ENCODE results near the gene GC. TPM values are rescaled to one million over a fixed set of nuclear protein-coding genes. Genes with fewer than 3 reads are reported as not detected.

The GC gene, protein sequence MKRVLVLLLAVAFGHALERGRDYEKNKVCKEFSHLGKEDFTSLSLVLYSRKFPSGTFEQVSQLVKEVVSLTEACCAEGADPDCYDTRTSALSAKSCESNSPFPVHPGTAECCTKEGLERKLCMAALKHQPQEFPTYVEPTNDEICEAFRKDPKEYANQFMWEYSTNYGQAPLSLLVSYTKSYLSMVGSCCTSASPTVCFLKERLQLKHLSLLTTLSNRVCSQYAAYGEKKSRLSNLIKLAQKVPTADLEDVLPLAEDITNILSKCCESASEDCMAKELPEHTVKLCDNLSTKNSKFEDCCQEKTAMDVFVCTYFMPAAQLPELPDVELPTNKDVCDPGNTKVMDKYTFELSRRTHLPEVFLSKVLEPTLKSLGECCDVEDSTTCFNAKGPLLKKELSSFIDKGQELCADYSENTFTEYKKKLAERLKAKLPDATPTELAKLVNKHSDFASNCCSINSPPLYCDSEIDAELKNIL
- not detected in 2 replicates for total RNA-seq (2013; cell fraction: nucleolus; rRNA removed)
- total RNA-seq (2014; rRNA removed), result not detected in 2 replicates
- total RNA-seq (2014; rRNA removed; fragmentation: Illumina TruSeq; extraction: Trizol), result not detected in 2 replicates
- total RNA-seq (2021), result 1.2 and 2.3 TPM in 2 replicates
- not detected for polyA plus RNA-seq (2011; ENCODE audit: low read depth)
- polyA plus RNA-seq (2011; rRNA removed), result not detected in 2 replicates
- not detected in 2 replicates for polyA plus RNA-seq (2011; cell fraction: cytosol; rRNA removed)
- polyA plus RNA-seq (2011; cell fraction: nucleus; rRNA removed), result not detected in 2 replicates
- not detected in 2 replicates for polyA plus RNA-seq (2012)
- polyA plus RNA-seq (2014; fragmentation: Illumina TruSeq; extraction: Trizol), result not detected in 2 replicates
- not detected for polyA plus RNA-seq (2014; fragmentation: Nextera tagmentation; extraction: Ambion mirVana)
- polyA plus RNA-seq (2014; rRNA removed), result not detected in 2 replicates
- polyA plus RNA-seq (2016; fragmentation: Nextera tagmentation; extraction: Ambion mirVana), result not detected
- not detected in 2 replicates for polyA minus RNA-seq (2011; rRNA and poly(A)+ RNA removed)
- polyA minus RNA-seq (2011; cell fraction: cytosol; rRNA and poly(A)+ RNA removed), result not detected in 2 replicates
- polyA minus RNA-seq (2011; cell fraction: nucleus; rRNA and poly(A)+ RNA removed), result not detected in 2 replicates
- not detected for Bru-seq, nascent RNA
- not detected for BruChase-seq, experiment 1, labeled RNA remaining after a 6-hour chase
- BruChase-seq, experiment 2, labeled RNA remaining after a 2-hour chase, result not detected
- long read RNA-seq, experiment 1, result 0 reads
- long read RNA-seq, experiment 2, result 0 reads

DNA sequence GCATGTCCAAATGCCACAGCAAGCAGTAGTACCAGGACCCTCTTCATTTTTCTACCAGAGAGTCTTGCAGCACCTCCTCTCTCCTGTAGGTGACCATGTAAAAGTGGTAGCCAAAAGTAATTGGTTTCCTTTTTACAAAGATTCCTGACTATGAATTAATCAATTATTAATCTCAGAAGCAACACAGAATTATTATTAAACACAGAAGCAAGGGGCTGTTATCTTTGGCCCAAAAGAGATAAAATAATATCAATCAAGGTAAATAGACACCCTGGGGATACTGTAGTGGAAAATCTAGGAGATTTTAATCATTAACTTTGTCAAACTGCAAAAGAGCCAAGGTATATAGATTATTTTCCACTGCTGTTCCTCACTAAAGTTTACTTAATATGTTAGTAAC, at the start of gene GC:
Gene GC, minus strand, starts transcription at position 108 of the 400 bp plus-strand sequence. Its CDS starts 61 bp downstream, at position 47.
- no peaks in the 10 kb centered on the region for H3K27me3 ChIP-seq (replicated peaks in 1 of 2; ENCODE audit: control insufficient read depth in 2 of 2, insufficient read depth in 2 of 2, low read length in 1 of 2)
- TF ChIP-seq, protein P1, sequence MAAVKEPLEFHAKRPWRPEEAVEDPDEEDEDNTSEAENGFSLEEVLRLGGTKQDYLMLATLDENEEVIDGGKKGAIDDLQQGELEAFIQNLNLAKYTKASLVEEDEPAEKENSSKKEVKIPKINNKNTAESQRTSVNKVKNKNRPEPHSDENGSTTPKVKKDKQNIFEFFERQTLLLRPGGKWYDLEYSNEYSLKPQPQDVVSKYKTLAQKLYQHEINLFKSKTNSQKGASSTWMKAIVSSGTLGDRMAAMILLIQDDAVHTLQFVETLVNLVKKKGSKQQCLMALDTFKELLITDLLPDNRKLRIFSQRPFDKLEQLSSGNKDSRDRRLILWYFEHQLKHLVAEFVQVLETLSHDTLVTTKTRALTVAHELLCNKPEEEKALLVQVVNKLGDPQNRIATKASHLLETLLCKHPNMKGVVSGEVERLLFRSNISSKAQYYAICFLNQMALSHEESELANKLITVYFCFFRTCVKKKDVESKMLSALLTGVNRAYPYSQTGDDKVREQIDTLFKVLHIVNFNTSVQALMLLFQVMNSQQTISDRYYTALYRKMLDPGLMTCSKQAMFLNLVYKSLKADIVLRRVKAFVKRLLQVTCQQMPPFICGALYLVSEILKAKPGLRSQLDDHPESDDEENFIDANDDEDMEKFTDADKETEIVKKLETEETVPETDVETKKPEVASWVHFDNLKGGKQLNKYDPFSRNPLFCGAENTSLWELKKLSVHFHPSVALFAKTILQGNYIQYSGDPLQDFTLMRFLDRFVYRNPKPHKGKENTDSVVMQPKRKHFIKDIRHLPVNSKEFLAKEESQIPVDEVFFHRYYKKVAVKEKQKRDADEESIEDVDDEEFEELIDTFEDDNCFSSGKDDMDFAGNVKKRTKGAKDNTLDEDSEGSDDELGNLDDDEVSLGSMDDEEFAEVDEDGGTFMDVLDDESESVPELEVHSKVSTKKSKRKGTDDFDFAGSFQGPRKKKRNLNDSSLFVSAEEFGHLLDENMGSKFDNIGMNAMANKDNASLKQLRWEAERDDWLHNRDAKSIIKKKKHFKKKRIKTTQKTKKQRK (IDR thresholded peaks at IDR 0.05; ENCODE audit: low read depth, low read length), result no peak
- TF ChIP-seq, protein P2, sequence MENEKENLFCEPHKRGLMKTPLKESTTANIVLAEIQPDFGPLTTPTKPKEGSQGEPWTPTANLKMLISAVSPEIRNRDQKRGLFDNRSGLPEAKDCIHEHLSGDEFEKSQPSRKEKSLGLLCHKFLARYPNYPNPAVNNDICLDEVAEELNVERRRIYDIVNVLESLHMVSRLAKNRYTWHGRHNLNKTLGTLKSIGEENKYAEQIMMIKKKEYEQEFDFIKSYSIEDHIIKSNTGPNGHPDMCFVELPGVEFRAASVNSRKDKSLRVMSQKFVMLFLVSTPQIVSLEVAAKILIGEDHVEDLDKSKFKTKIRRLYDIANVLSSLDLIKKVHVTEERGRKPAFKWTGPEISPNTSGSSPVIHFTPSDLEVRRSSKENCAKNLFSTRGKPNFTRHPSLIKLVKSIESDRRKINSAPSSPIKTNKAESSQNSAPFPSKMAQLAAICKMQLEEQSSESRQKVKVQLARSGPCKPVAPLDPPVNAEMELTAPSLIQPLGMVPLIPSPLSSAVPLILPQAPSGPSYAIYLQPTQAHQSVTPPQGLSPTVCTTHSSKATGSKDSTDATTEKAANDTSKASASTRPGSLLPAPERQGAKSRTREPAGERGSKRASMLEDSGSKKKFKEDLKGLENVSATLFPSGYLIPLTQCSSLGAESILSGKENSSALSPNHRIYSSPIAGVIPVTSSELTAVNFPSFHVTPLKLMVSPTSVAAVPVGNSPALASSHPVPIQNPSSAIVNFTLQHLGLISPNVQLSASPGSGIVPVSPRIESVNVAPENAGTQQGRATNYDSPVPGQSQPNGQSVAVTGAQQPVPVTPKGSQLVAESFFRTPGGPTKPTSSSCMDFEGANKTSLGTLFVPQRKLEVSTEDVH (IDR thresholded peaks at IDR 0.05; ENCODE audit: low read depth, partially characterized antibody), result no peak
- TF ChIP-seq, protein P3, sequence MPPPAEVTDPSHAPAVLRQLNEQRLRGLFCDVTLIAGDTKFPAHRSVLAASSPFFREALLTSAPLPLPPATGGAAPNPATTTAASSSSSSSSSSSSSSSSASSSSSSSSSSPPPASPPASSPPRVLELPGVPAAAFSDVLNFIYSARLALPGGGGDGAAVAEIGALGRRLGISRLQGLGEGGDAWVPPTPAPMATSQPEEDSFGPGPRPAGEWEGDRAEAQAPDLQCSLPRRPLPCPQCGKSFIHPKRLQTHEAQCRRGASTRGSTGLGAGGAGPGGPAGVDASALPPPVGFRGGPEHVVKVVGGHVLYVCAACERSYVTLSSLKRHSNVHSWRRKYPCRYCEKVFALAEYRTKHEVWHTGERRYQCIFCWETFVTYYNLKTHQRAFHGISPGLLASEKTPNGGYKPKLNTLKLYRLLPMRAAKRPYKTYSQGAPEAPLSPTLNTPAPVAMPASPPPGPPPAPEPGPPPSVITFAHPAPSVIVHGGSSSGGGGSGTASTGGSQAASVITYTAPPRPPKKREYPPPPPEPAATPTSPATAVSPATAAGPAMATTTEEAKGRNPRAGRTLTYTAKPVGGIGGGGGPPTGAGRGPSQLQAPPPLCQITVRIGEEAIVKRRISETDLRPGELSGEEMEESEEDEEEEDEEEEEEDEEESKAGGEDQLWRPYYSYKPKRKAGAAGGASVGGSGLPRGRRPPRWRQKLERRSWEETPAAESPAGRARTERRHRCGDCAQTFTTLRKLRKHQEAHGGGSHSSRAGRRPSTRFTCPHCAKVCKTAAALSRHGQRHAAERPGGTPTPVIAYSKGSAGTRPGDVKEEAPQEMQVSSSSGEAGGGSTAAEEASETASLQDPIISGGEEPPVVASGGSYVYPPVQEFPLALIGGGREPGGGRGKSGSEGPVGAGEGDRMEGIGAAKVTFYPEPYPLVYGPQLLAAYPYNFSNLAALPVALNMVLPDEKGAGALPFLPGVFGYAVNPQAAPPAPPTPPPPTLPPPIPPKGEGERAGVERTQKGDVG (CRISPR knock-in tag; IDR thresholded peaks at IDR 0.05), result no peak
- TF ChIP-seq HDGF (IDR thresholded peaks at IDR 0.05) (no peak), PAX5 (IDR thresholded peaks at IDR 0.05; ENCODE audit: borderline replicate concordance, low read depth, low read length) (no peak), CREB1 (IDR thresholded peaks at IDR 0.05; ENCODE audit: low read depth) (no peak), ZNF622 (IDR thresholded peaks at IDR 0.05) (no peak), TCF12 (IDR thresholded peaks at IDR 0.05; ENCODE audit: low read depth, low read length) (no peak), BCL11A (IDR thresholded peaks at IDR 0.05; ENCODE audit: low read depth, low read length) (no peak)
- TF ChIP-seq, protein P4, sequence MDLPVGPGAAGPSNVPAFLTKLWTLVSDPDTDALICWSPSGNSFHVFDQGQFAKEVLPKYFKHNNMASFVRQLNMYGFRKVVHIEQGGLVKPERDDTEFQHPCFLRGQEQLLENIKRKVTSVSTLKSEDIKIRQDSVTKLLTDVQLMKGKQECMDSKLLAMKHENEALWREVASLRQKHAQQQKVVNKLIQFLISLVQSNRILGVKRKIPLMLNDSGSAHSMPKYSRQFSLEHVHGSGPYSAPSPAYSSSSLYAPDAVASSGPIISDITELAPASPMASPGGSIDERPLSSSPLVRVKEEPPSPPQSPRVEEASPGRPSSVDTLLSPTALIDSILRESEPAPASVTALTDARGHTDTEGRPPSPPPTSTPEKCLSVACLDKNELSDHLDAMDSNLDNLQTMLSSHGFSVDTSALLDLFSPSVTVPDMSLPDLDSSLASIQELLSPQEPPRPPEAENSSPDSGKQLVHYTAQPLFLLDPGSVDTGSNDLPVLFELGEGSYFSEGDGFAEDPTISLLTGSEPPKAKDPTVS (IDR thresholded peaks at IDR 0.05; ENCODE audit: low read depth, low read length), result no peak

More for the DNA sequence above, at the start of gene GC:
- POLR2A ChIA-PET, result no interaction called here
- in situ Hi-C loops (cut with MboI), result no loop called here
- intact Hi-C loops (cut with micrococcal nuclease; ENCODE audit: unreplicated experiment), result no loop called here
- no peak for DNase-seq (ENCODE audit: low read depth, low spot score)
- ATAC-seq, result no peak
- Histone ChIP-seq H3K36me3 (ENCODE audit: control insufficient read depth in 2 of 2, insufficient read depth in 2 of 2, low read length in 1 of 2) (no peaks in the 10 kb centered on the region), H3K4me2 (ENCODE audit: control insufficient read depth, insufficient read depth) (no peak within 1 kb of the TSS), H3K4me3 (no peak within 1 kb of the TSS), H3K9me3 (replicated peaks; ENCODE audit: control insufficient read depth, insufficient read depth, low read length) (no peaks in the 10 kb centered on the region), H4K20me1 (ENCODE audit: control insufficient read depth, insufficient read depth) (no peaks in the 10 kb centered on the region), H3K27ac (ENCODE audit: control insufficient read depth, insufficient read depth) (no peak within 1 kb of the TSS), H2AFZ (ENCODE audit: control insufficient read depth, low read depth, low read length) (no peak within 1 kb of the TSS), H3K9ac (ENCODE audit: control insufficient read depth, insufficient read depth, low read length) (no peak within 1 kb of the TSS), H3K79me2 (ENCODE audit: control insufficient read depth, insufficient read depth, low read length) (no peaks in the 10 kb centered on the region), H3K4me1 (ENCODE audit: control insufficient read depth, insufficient read depth, low read length) (no peaks in the 10 kb centered on the region)
- CTCF ChIA-PET, result no interaction called here
- FAIRE-seq, result no peak
- no TSS peak for BruUV-seq (replicated peaks)
- RAD21 ChIA-PET (ENCODE audit: unreplicated experiment), result no interaction called here
- SMC1A ChIA-PET (ENCODE audit: uncharacterized antibody, unreplicated experiment), result no interaction called here

All from GM12878 (cell line).